Neuronal stem cell (in vitro differentiated cells): ENCODE results near the gene UCKL1.
"Not testable (repeated sequence)": the region's sequence is repeated elsewhere in the genome, so short reads cannot be mapped to it uniquely, and the experiment has no call there.

Experiments used
- DNase-seq: peaks from one replicate; pipeline ENCODE4 v3.0.0-alpha.2; 2013; ENCODE audit warnings: low spot score
- H2AFZ ChIP-seq: one replicate; pipeline ENCODE4 v1.6.1; 2013; ENCODE audit warnings: mild to moderate bottlenecking, low read length, inconsistent platforms
- H2AK5ac ChIP-seq: 2 replicates; pipeline ENCODE4 v1.6.1; 2013; ENCODE audit warnings: low read depth, mild to moderate bottlenecking, inconsistent platforms, low read length, moderate library complexity, mixed read lengths
- H2BK120ac ChIP-seq: 2 replicates; pipeline ENCODE4 v1.6.1; 2013; ENCODE audit warnings: low read depth, mild to moderate bottlenecking, inconsistent platforms, low read length, moderate library complexity, mixed read lengths
- H2BK12ac ChIP-seq: one replicate; pipeline ENCODE4 v1.6.1; 2013; ENCODE audit warnings: low read length, inconsistent platforms
- H2BK15ac ChIP-seq: 2 replicates; pipeline ENCODE4 v1.6.1; 2013; ENCODE audit warnings: mild to moderate bottlenecking, low read length, inconsistent platforms, mixed read lengths
- H2BK5ac ChIP-seq: one replicate; pipeline ENCODE4 v1.6.1; 2013; ENCODE audit warnings: inconsistent platforms, mild to moderate bottlenecking, low read length, moderate library complexity
- H3K14ac ChIP-seq: one replicate; pipeline ENCODE4 v1.6.1; 2013; ENCODE audit warnings: low read length, inconsistent platforms
- H3K18ac ChIP-seq: 2 replicates; pipeline ENCODE4 v1.6.1; 2013; ENCODE audit warnings: low read length, inconsistent platforms
- H3K23ac ChIP-seq: 2 replicates; pipeline ENCODE4 v1.6.1; 2013; ENCODE audit warnings: low read depth, mild to moderate bottlenecking, mixed read lengths, low read length, inconsistent platforms; ENCODE audit not compliant: poor library complexity
- H3K27ac ChIP-seq: replicated peaks from 3 replicates; pipeline ENCODE4 v1.5.1; 2013; ENCODE audit warnings: low read length, inconsistent platforms
- H3K27me3 ChIP-seq, 3 experiments: 2 replicates each; pipeline ENCODE4 v1.6.1; 2013; ENCODE audit warnings: low read length in 3 of 3, mild to moderate bottlenecking in 2 of 3, inconsistent platforms in 1 of 3, low read depth in 1 of 3, mixed read lengths in 1 of 3, moderate library complexity in 1 of 3; ENCODE audit not compliant: control insufficient read depth in 3 of 3, insufficient read depth in 3 of 3
- H3K36me3 ChIP-seq, 2 donors: replicated peaks in 1 of 2; 2 replicates each; pipeline ENCODE4 v1.6.1; 2013; ENCODE audit warnings: low read length in 2 of 2; ENCODE audit not compliant: control insufficient read depth in 2 of 2, insufficient read depth in 2 of 2
- H3K4ac ChIP-seq: 2 replicates; pipeline ENCODE4 v1.6.1; 2013; ENCODE audit warnings: inconsistent platforms, mild to moderate bottlenecking, low read length, moderate library complexity
- H3K4me1 ChIP-seq, 2 donors: 1 replicate in 1 of 2; 2 replicates in 1 of 2; pipeline ENCODE4 v1.6.1; 2013; ENCODE audit warnings: low read length in 2 of 2, low read depth in 1 of 2; ENCODE audit not compliant: control insufficient read depth in 2 of 2, insufficient read depth in 1 of 2
- H3K4me2 ChIP-seq: one replicate; pipeline ENCODE4 v1.6.1; 2013; ENCODE audit warnings: mild to moderate bottlenecking, low read length, inconsistent platforms; ENCODE audit not compliant: insufficient read depth, poor library complexity, severe bottlenecking
- H3K4me3 ChIP-seq, 2 donors: 2 replicates each; pipeline ENCODE4 v1.5.1; 2013; ENCODE audit warnings: low read length in 2 of 2, mild to moderate bottlenecking in 2 of 2, inconsistent platforms in 1 of 2, moderate library complexity in 1 of 2
- H3K79me1 ChIP-seq: one replicate; pipeline ENCODE4 v1.6.1; 2013; ENCODE audit warnings: low read depth, mild to moderate bottlenecking, inconsistent platforms, low read length, moderate library complexity
- H3K9ac ChIP-seq: one replicate; pipeline ENCODE4 v1.6.1; 2013; ENCODE audit warnings: mild to moderate bottlenecking, low read depth, low read length, inconsistent platforms; ENCODE audit not compliant: poor library complexity
- H3K9me3 ChIP-seq, 2 donors: replicated peaks in 1 of 2; 2 replicates each; pipeline versions ENCODE3 to v1.6.1; 2013; ENCODE audit warnings: low read length in 2 of 2, mild to moderate bottlenecking in 2 of 2, inconsistent platforms in 1 of 2, low read depth in 1 of 2, mixed read lengths in 1 of 2, moderate library complexity in 1 of 2; ENCODE audit not compliant: control insufficient read depth in 2 of 2, insufficient read depth in 1 of 2
- H4K8ac ChIP-seq: one replicate; pipeline ENCODE4 v1.6.1; 2013; ENCODE audit warnings: low read depth, mild to moderate bottlenecking, inconsistent platforms, low read length, moderate library complexity
- H4K91ac ChIP-seq: one replicate; pipeline ENCODE4 v1.6.1; 2013; ENCODE audit warnings: low read length, low read depth, mild to moderate bottlenecking, inconsistent platforms; ENCODE audit not compliant: poor library complexity
- WGBS, 2 donors: extraction: QIAGEN DNeasy Blood & Tissue Kit; methylation state at CpG; one replicate each; pipeline ENCODE4 v1.1.7; 2013; ENCODE audit warnings: missing lambda C conversion rate in 2 of 2, mixed read lengths in 1 of 2; ENCODE audit not compliant: insufficient read length in 2 of 2, insufficient replicate concordance in 1 of 2; ENCODE audit errors: extremely low coverage in 2 of 2; 5-methylcytosine and 5-hydroxymethylcytosine counted together

UCKL1 gene

GRCh38 chr20:63919130-63919529, 37.1 kb downstream of the UCKL1 start:
- Histone ChIP-seq H3K4me2 (no peak overlapping the region), H3K4me1 (no peaks in the 10 kb centered on the region), H3K18ac (no peak overlapping the region), H3K36me3 (peaks cover 5 to 39% of the 10 kb centered on the region in 2 donors), H3K79me1 (peaks cover 5% of the 10 kb centered on the region), H3K4ac (no peak overlapping the region), H2BK5ac (no peak overlapping the region), H3K9ac (no peak overlapping the region), H2BK12ac (no peak overlapping the region), H3K27ac (no peak overlapping the region), H2AFZ (no peak overlapping the region), H3K4me3 (no peak overlapping the region), H3K27me3 (no peaks in the 10 kb centered on the region), H4K91ac (no peak overlapping the region), H3K9me3 (peaks cover 5 to 13% of the 10 kb centered on the region in 2 donors), H2BK15ac (no peak overlapping the region), H3K23ac (no peak overlapping the region), H3K14ac (no peak overlapping the region), H2AK5ac (no peak overlapping the region), H4K8ac (no peak overlapping the region), H2BK120ac (no peak overlapping the region)
- no CpG with 5 or more reads among the region's 19 CpGs for WGBS, 2 donors
- DNase-seq, result no peak

- Histone ChIP-seq H4K8ac (no peak overlapping the region), H3K4ac (no peak overlapping the region), H3K14ac (no peak overlapping the region), H3K23ac (peak overlapping the region; percentile 37), H3K79me1 (peaks cover 8% of the 10 kb centered on the region), H2BK12ac (no peak overlapping the region), H3K18ac (no peak overlapping the region), H3K4me1 (peaks cover 0 to 3% of the 10 kb centered on the region in 2 donors), H3K9ac (peak overlapping the region; percentile 24), H3K27me3 (no peaks in the 10 kb centered on the region), H3K27ac (no peak overlapping the region), H2AFZ (no peak overlapping the region), H2AK5ac (no peak overlapping the region), H2BK5ac (no peak overlapping the region), H4K91ac (no peak overlapping the region), H3K36me3 (peaks cover 5 to 39% of the 10 kb centered on the region in 2 donors), H2BK120ac (no peak overlapping the region), H3K4me2 (no peak overlapping the region), H3K9me3 (peaks cover 5 to 13% of the 10 kb centered on the region in 2 donors), H3K4me3 (no peak overlapping the region), H2BK15ac (no peak overlapping the region)
- WGBS, 2 donors, result no CpG with 5 or more reads among the region's 11 CpGs
- DNase-seq, result no peak
These were observed 38.4 kb downstream of the UCKL1 start for GRCh38 chr20:63917811-63918210.

- DNase-seq, H4K91ac ChIP-seq, H2BK12ac ChIP-seq, H2AFZ ChIP-seq, H3K27me3 ChIP-seq, H3K18ac ChIP-seq, H3K4me3 ChIP-seq, H3K9ac ChIP-seq, H2BK15ac ChIP-seq, H2BK120ac ChIP-seq, H3K79me1 ChIP-seq, H3K4ac ChIP-seq, H3K4me1 ChIP-seq, H3K23ac ChIP-seq, H4K8ac ChIP-seq, H2AK5ac ChIP-seq, H3K4me2 ChIP-seq, H2BK5ac ChIP-seq, H3K27ac ChIP-seq, H3K14ac ChIP-seq: not testable (repeated sequence)
- WGBS, 2 donors, result no CpG with 5 or more reads among the region's 8 CpGs
- Histone ChIP-seq H3K9me3 (peaks cover 5 to 13% of the 10 kb centered on the region in 2 donors), H3K36me3 (peaks cover 5 to 29% of the 10 kb centered on the region in 2 donors)
These were observed 39.8 kb downstream of the UCKL1 start for GRCh38 chr20:63916371-63916939.

- DNase-seq, result no peak
- no peak overlapping the region for H3K18ac ChIP-seq
- H2AK5ac ChIP-seq, result no peak overlapping the region
- H2BK5ac ChIP-seq, result no peak overlapping the region
- H3K9ac ChIP-seq, result no peak overlapping the region
- no peak overlapping the region for H2BK120ac ChIP-seq
- H3K4me2 ChIP-seq, result no peak overlapping the region
- H3K27me3 ChIP-seq, result no peaks in the 10 kb centered on the region
- peak overlapping the region; percentile 13 for H3K4ac ChIP-seq
- H3K79me1 ChIP-seq, result peaks cover 10% of the 10 kb centered on the region
- peaks cover 5 to 13% of the 10 kb centered on the region in 2 donors for H3K9me3 ChIP-seq
- H2BK12ac ChIP-seq, result no peak overlapping the region
- H3K36me3 ChIP-seq, result peaks cover 5 to 24% of the 10 kb centered on the region in 2 donors
- WGBS, 2 donors, result no CpG with 5 or more reads among the region's 6 CpGs
- H3K4me3 ChIP-seq, result no peak overlapping the region
- H3K14ac ChIP-seq, result no peak overlapping the region
- peaks cover 0 to 3% of the 10 kb centered on the region in 2 donors for H3K4me1 ChIP-seq
- no peak overlapping the region for H4K8ac ChIP-seq
- H3K23ac ChIP-seq, result no peak overlapping the region
- no peak overlapping the region for H2BK15ac ChIP-seq
- H3K27ac ChIP-seq, result no peak overlapping the region
- no peak overlapping the region for H4K91ac ChIP-seq
- H2AFZ ChIP-seq, result no peak overlapping the region
These were observed 40.7 kb downstream of the UCKL1 start for GRCh38 chr20:63915471-63915870.
